ENCODE data around the gene STRN3. TPM values are rescaled to one million over a fixed set of nuclear protein-coding genes. Genes with fewer than 3 reads are reported as not detected.

The STRN3 gene
- total and polyA plus RNA-seq, 4 donors: 6.8 to 47.5 (median 31.2) TPM

DNA sequence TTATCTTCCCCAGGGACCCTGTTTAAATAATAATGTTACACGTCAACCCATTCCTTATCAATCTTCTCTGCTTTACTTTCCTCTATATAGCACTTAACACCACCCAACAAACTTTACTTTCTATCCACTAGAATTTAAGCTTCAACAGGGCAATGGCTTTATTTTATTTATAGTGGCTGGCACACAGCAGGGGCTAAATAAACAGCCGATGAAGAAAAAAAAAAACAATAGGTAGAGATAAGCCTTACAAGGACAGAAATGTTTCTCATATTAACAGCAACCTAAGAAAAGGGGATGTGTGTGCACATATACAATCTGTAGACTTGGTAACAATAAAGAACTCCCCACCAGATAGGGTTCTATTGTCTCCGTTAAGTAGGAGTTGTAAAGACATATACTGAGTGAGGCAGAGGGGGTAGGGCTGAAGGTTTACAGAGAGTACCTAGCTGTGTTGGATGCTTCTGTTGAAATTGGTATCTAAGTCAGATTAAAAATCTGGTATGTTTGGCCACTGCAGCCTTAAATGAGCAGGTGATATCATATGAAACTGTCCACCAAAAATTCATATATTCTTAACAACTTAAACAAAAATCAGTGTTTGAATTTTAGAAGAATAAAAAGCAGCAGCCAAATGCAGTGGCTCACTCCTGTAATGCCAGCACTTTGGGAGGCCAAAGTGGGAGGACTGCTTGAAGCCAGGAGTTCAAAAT lies 25.4 kb downstream of the STRN3 start:
- DNase-seq (ENCODE audit: low spot score): no peak
- 76% methylated on average over 3 of the region's 3 CpGs for WGBS
- TF ChIP-seq JUND (IDR thresholded peaks at IDR 0.05): no peak
- TF ChIP-seq, protein P1, sequence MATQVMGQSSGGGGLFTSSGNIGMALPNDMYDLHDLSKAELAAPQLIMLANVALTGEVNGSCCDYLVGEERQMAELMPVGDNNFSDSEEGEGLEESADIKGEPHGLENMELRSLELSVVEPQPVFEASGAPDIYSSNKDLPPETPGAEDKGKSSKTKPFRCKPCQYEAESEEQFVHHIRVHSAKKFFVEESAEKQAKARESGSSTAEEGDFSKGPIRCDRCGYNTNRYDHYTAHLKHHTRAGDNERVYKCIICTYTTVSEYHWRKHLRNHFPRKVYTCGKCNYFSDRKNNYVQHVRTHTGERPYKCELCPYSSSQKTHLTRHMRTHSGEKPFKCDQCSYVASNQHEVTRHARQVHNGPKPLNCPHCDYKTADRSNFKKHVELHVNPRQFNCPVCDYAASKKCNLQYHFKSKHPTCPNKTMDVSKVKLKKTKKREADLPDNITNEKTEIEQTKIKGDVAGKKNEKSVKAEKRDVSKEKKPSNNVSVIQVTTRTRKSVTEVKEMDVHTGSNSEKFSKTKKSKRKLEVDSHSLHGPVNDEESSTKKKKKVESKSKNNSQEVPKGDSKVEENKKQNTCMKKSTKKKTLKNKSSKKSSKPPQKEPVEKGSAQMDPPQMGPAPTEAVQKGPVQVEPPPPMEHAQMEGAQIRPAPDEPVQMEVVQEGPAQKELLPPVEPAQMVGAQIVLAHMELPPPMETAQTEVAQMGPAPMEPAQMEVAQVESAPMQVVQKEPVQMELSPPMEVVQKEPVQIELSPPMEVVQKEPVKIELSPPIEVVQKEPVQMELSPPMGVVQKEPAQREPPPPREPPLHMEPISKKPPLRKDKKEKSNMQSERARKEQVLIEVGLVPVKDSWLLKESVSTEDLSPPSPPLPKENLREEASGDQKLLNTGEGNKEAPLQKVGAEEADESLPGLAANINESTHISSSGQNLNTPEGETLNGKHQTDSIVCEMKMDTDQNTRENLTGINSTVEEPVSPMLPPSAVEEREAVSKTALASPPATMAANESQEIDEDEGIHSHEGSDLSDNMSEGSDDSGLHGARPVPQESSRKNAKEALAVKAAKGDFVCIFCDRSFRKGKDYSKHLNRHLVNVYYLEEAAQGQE (IDR thresholded peaks at IDR 0.05): no peak
- TF ChIP-seq, protein P2, sequence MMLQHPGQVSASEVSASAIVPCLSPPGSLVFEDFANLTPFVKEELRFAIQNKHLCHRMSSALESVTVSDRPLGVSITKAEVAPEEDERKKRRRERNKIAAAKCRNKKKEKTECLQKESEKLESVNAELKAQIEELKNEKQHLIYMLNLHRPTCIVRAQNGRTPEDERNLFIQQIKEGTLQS (IDR thresholded peaks at IDR 0.05): no peak
- H3K27me3 ChIP-seq (ENCODE audit: control insufficient read depth in 4 of 4, insufficient read depth in 4 of 4, low read length in 3 of 4): no peaks in the 10 kb centered on the region
- H3K4me1 ChIP-seq (ENCODE audit: control insufficient read depth in 4 of 4, insufficient read depth in 4 of 4, low read length in 3 of 4): peaks cover 0 to 6% (median 6%) of the 10 kb centered on the region in 4 donors
- no peak overlapping the region for H3K4me3 ChIP-seq (ENCODE audit: low read depth in 1 of 3, low read length in 3 of 3)
- H3K27ac ChIP-seq (ENCODE audit: low read depth in 1 of 2, low read length in 2 of 2): no peak overlapping the region
- peaks cover 0 to 6% (median 2%) of the 10 kb centered on the region in 4 donors for H3K36me3 ChIP-seq (ENCODE audit: control insufficient read depth in 4 of 4, insufficient read depth in 3 of 4, low read depth in 1 of 4, low read length in 3 of 4)
- H3K9me3 ChIP-seq (ENCODE audit: control insufficient read depth in 4 of 4, low read length in 3 of 4): no peaks in the 10 kb centered on the region
- no peak overlapping the region for H3K9ac ChIP-seq (ENCODE audit: low read depth in 1 of 2, low read length in 2 of 2)

DNA sequence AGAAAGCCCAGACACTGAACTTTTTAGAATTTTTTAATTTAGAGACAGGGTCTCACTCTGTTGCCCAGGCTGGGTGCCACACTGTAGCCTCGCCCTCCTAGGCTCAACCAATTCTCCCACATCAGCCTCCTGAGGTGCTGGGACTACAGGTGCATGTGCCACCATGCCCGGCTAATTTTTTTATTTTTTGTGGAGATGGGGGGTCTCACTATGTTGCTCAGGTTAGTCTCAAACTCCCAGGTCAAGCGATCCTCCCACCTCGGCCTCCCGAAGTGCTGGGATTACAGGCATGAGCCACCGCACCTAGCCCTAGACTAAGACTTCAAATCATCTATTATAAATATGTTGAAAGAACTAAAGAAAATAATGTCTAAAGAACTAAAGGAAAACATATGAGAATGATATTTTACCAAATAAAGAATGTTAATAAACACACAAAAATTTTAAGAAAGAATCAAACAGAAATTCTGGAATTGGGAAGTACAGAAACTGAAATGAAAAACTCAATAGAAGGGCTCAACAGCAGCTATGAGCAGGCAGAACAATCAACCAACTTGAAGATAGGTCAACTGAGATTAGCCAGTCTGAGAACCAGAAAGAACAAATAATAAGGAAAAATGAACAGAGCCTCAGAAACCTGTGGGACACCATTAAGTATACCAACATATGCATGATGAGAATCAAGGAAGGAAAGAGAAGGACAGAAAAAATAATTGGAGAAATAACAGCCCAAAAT lies 27.0 kb downstream of the STRN3 start:
- no peaks in the 10 kb centered on the region for H3K9me3 ChIP-seq (ENCODE audit: control insufficient read depth in 4 of 4, low read length in 3 of 4)
- TF ChIP-seq FOXA1 (IDR thresholded peaks at IDR 0.05) (no peak), GABPA (IDR thresholded peaks at IDR 0.05 in 1 of 2, conservative IDR thresholded peaks at IDR 0.05 in 1 of 2) (no peak), RXRA (IDR thresholded peaks at IDR 0.05) (no peak), EGR1 (IDR thresholded peaks at IDR 0.05; ENCODE audit: low read depth in 2 of 2) (no peak), YY1 (IDR thresholded peaks at IDR 0.05) (no peak), TAF1 (conservative IDR thresholded peaks at IDR 0.05) (no peak)
- TF ChIP-seq, protein P3, sequence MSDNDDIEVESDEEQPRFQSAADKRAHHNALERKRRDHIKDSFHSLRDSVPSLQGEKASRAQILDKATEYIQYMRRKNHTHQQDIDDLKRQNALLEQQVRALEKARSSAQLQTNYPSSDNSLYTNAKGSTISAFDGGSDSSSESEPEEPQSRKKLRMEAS (IDR thresholded peaks at IDR 0.05): no peak

DNA sequence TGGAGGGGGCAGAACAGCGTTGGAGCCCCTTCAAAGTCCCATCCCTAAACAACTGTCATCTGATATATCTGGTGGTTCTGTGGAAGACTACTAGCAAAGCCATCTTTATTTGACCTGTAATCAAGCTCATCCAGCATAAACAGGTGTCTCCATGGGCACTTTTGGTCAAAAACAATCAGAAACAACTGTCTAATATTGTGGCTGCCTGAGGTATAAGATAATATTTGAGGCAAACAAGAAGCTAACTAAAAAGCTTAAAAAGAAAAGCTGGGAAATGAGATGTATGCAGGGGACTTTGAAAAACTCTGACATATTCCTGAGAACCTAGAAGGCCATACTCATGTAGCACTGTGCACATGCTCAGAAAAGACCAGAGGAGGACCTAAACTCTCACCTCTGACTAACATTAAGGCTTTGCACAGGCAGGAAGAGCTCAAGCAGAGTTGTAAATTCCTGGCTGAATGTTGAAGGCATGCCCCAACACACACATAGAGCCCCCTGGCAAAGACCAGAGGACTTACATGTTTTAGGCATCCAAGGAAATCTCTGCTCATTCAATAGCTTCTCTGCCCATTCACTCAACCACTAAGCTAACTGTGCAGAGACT lies 28.0 kb downstream of the STRN3 start:
- H3K36me3 ChIP-seq (ENCODE audit: control insufficient read depth in 4 of 4, insufficient read depth in 3 of 4, low read depth in 1 of 4, low read length in 3 of 4): peaks cover 0 to 2% (median 0%) of the 10 kb centered on the region in 4 donors
- WGBS: 95% methylated on average over 1 of the region's 1 CpG
- H3K9ac ChIP-seq (ENCODE audit: low read depth in 1 of 2, low read length in 2 of 2): no peak overlapping the region
- no peaks in the 10 kb centered on the region for H3K9me3 ChIP-seq (ENCODE audit: control insufficient read depth in 4 of 4, low read length in 3 of 4)
- H3K27me3 ChIP-seq (ENCODE audit: control insufficient read depth in 4 of 4, insufficient read depth in 4 of 4, low read length in 3 of 4): no peaks in the 10 kb centered on the region
- peaks cover 0 to 10% (median 7%) of the 10 kb centered on the region in 4 donors for H3K4me1 ChIP-seq (ENCODE audit: control insufficient read depth in 4 of 4, insufficient read depth in 4 of 4, low read length in 3 of 4)
- no peak overlapping the region for H3K4me3 ChIP-seq (ENCODE audit: low read depth in 1 of 3, low read length in 3 of 3)
- DNase-seq (ENCODE audit: low spot score): no peak
- no peak overlapping the region for H3K27ac ChIP-seq (ENCODE audit: low read depth in 1 of 2, low read length in 2 of 2)
- TF ChIP-seq RXRA (IDR thresholded peaks at IDR 0.05) (no peak), YY1 (IDR thresholded peaks at IDR 0.05) (no peak), SP1 (IDR thresholded peaks at IDR 0.05) (no peak)
- TF ChIP-seq, protein P4, sequence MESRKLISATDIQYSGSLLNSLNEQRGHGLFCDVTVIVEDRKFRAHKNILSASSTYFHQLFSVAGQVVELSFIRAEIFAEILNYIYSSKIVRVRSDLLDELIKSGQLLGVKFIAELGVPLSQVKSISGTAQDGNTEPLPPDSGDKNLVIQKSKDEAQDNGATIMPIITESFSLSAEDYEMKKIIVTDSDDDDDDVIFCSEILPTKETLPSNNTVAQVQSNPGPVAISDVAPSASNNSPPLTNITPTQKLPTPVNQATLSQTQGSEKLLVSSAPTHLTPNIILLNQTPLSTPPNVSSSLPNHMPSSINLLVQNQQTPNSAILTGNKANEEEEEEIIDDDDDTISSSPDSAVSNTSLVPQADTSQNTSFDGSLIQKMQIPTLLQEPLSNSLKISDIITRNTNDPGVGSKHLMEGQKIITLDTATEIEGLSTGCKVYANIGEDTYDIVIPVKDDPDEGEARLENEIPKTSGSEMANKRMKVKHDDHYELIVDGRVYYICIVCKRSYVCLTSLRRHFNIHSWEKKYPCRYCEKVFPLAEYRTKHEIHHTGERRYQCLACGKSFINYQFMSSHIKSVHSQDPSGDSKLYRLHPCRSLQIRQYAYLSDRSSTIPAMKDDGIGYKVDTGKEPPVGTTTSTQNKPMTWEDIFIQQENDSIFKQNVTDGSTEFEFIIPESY (IDR thresholded peaks at IDR 0.05): no peak
- TF ChIP-seq, protein P5, sequence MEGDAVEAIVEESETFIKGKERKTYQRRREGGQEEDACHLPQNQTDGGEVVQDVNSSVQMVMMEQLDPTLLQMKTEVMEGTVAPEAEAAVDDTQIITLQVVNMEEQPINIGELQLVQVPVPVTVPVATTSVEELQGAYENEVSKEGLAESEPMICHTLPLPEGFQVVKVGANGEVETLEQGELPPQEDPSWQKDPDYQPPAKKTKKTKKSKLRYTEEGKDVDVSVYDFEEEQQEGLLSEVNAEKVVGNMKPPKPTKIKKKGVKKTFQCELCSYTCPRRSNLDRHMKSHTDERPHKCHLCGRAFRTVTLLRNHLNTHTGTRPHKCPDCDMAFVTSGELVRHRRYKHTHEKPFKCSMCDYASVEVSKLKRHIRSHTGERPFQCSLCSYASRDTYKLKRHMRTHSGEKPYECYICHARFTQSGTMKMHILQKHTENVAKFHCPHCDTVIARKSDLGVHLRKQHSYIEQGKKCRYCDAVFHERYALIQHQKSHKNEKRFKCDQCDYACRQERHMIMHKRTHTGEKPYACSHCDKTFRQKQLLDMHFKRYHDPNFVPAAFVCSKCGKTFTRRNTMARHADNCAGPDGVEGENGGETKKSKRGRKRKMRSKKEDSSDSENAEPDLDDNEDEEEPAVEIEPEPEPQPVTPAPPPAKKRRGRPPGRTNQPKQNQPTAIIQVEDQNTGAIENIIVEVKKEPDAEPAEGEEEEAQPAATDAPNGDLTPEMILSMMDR (IDR thresholded peaks at IDR 0.05; ENCODE audit: low read depth, low read length, missing input control): no peak
- TF ChIP-seq, protein P3 (IDR thresholded peaks at IDR 0.05): no peak

More for the DNA sequence above, 27.0 kb downstream of the STRN3 start:
- H3K36me3 ChIP-seq (ENCODE audit: control insufficient read depth in 4 of 4, insufficient read depth in 3 of 4, low read depth in 1 of 4, low read length in 3 of 4): peaks cover 0 to 6% (median under 1%) of the 10 kb centered on the region in 4 donors
- H3K27ac ChIP-seq (ENCODE audit: low read depth in 1 of 2, low read length in 2 of 2): no peak overlapping the region
- H3K27me3 ChIP-seq (ENCODE audit: control insufficient read depth in 4 of 4, insufficient read depth in 4 of 4, low read length in 3 of 4): no peaks in the 10 kb centered on the region
- H3K4me1 ChIP-seq (ENCODE audit: control insufficient read depth in 4 of 4, insufficient read depth in 4 of 4, low read length in 3 of 4): peaks cover 0 to 10% (median 7%) of the 10 kb centered on the region in 4 donors
- DNase-seq (ENCODE audit: low spot score): no peak
- 99% methylated on average over 6 of the region's 6 CpGs for WGBS
- H3K9ac ChIP-seq (ENCODE audit: low read depth in 1 of 2, low read length in 2 of 2): no peak overlapping the region
- H3K4me3 ChIP-seq (ENCODE audit: low read depth in 1 of 3, low read length in 3 of 3): no peak overlapping the region

Data from liver (tissue), 9 donors.